Retina (tissue), 1 donor: ENCODE data around the gene ST6GALNAC4.

ENCODE experiments used
- DNase-seq: peaks from one replicate; pipeline ENCODE4 v3.0.0-alpha.2; 2016

ST6GALNAC4 gene

DNA sequence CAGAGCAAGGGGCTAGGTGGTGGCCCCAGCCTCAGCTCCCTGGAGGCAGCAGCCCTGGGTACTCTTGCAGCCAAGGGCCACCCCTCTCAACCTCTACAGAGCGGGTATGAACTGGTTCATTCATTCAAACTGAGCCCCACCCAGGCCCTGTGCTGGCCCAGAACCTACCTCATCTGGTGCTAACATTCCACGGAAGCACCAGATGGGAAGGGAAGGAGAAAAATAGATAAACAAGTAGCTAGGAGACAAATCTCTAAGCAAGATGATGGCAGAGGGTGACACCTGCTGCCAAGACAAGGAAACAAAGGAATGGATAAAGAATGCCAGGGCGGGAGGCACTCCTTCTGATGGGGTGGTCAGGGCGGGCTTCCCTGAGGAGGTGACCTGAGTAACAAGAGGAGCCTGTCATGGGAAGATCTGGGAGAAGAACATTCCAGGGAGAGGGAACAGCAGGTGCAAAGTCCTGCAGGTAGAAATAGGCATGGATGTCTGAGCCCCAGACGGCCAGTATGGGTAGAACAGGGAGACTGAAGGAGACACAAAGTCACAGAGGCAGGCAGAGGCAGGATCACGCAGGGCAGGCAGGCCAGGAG is 6.1 kb downstream of the ST6GALNAC4 start:
- no peak for DNase-seq

DNA sequence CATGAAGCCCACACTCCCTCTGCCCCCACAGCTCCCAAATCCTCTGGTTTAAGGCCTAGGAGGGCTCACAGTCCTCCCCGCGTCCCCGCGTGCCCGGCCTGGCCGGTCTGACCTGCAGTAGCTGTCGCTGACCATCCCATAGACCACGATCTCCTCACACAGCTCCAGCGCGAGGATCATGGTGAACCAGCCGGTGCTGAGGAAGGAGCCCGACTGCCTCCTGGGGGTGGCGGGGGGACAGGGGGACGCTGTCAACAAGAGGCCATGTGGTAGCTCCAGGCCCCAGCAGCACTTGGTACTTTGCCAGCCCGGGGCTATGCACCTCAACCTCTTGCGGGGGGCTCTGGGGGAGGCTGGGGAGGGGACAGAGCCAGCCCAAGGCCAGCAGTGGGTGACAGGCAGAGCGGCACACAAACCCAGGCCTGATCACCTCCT is 7.0 kb downstream of the ST6GALNAC4 start:
- DNase-seq: no peak

DNA sequence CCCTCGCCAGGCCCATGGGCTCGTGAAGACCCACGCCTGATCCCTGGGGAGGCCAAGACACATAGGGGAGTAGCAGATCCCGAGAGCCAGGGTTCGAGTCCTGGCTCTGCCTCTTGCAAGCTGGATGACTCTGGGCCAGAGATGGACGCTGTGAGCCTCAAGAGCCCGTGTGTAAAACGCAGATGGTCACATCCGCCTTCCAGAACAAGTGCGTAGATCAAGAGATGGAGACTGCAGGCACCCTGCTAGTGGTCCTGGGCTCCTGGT is 8.2 kb downstream of the ST6GALNAC4 start:
- DNase-seq: no peak

DNA sequence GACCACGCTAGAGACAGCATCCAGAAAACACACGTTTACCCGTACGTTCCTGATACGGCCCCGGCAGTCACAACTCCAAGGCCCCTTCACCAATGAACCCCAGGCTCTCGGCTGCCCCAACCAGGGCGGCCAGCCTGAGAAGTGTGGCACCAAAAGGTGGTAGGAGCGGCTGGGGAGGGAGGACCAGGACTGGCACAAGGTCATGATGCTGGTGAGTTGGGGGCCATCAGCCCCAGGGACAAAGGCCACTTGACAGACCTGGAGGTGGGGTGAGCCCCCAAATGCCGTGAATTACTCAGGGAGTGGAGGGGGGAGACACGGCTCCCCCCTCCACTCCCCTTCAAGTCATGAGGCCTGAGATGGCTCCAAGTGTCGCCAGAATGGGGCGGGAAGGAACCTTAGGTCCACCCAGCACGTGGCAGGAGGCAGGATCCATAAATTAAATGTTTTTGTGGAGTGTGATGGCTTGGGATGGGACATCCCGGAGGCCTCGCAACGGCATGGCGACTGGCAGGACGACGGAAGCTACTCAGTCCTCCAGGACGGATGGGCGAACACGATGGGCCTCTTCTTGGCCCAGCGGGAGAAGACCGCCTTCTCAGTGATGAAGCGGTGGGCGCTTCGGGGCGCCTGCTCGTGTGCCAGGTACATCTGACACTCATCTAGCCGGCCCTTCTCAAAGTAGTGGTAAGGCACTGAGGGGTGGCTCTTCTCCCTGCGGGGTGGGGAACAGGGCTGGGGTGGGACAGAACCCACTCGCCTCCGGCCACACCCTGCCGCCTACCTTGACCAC is 8.8 kb downstream of the ST6GALNAC4 start:
- no peak for DNase-seq

DNA sequence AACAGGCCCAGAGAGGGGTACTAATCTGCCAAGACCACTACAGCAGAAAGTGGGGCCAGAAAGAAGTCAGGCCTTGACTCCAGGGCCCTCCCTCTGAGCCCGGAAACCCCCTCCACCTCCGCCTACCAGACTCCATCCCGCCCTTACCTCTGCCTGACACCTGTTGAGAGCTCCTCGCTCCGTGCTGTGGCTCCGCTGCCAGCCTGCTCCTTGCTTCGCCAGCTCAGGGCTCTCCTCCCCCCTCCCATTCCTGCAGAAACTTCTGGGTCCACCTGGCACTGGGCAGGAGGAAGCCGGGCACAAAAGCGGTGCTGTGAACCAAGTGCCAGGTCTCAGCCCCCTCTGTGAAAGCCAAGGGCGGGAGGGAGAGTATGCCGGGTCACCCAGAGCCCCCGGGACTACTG is 11.1 kb downstream of the ST6GALNAC4 start:
- no peak for DNase-seq

GRCh38 chr9:127905004-127905728 is 11.7 kb downstream of the ST6GALNAC4 start:
- DNase-seq: no peak

DNA sequence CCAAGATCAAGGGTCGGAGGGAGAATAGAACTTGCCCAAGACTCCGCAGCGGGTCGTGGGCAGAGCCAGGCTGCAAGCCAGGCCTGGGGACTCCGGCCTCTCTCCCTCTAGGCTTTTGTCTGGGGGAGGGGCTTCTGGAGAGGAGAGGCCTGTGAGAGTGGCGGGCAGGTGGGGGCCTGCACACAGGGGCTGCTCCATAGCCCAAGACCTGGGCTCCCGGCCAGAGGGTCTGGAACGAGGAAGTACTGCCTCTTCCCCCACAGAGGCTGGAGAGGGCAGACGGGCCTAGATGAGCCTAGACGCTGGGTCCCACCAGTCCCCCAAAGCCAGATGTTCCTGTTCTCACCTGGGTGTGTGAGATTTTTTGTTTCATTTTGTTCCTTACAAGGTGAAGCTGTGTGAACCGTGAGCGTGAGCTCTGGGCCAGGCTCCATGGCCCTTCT is 12.3 kb downstream of the ST6GALNAC4 start:
- DNase-seq: no peak

DNA sequence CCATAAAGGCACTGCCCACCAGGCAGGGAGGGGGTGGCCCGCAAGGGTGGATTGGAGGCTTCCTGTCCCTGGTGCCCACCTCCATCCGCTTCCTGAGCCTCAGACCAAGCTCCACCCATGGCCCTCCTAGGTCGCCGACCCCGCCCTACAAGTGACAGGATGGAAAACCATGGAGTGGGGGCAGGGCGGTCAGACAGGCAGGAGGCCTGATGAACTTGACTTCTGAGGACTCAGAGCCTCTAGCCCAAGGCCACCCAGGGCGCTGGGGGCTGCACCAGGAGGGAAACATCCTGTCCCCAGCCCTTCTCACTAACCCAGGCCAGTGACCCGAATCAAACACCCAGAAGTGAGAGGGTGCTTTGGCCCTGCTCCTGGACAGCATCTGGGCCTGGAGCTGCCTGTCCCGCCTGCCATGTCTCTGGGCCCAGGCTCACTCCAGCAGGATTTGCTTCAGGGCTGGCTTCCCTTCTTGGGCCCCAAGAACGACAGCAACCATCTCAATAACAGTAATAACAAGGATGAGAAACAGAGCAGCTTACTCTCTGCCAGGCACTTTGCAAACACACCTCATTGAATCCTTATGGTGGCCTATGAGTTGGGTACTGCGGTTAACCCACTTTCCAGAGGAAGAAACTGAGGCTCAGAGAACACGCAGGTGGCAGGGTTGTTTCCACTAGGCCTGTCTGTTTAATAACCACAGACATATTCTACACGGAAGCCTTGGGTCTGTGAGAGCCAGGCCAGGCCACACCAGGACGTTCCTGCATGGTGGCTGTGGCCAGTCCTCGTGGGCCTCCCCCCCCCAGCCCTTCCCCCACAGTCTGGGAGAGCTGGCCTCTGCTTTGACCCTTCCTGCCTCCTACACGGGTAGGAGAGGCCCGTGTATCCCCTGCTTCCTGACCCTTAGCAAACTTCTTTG is 13.0 kb downstream of the ST6GALNAC4 start:
- no peak for DNase-seq

DNA sequence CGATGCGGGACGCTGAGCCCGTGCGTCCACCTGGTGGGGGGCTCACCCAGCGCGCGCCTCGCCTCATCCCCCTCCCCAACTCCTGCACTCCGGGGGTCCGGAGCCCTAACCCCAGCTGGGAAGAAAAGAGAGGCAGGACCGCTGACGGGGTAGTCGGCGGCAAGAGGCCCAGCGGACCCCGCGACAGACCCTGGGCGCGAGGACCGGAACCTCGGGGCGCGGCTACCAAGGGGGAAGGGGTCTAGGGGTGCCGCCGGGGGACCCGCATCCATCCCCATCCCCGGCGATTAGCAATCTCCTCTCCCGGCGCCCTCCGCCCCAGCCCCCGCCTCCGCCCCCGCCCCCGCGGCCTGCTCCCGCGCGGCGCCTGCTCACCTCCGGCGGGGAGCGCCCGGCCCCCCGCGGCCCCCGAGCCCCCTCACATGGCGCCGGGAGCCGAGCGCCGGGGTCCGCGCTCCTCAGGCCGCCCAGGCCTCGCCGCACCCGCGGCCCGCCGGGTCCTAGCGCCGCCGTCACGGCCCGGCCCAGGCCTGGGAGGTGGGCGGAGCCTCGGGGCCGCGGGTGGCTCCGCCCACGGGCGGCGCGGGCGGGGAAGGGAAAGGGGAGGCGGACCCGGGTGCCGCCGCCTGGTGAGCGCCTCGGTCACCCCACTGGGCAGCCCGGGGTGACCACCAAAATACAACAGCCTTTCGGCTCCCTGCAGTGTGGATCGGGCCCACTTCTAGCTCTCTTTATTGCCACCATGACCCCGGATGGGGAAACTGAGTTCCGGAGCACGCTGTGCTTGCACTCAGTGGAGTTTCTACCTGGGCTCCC is 17.5 kb downstream of the ST6GALNAC4 start, which contains the start of gene ST6GALNAC6:
Gene ST6GALNAC6 (minus strand): TSS at position 476 of the 816 bp plus-strand sequence. CDS start 1,622 bp downstream, outside the sequence.
- peak; percentile 68 for DNase-seq

GRCh38 chr9:127898433-127899127 is 18.3 kb downstream of the ST6GALNAC4 start:
- peak; percentile 73 for DNase-seq

- peak; percentile 72 for DNase-seq
Observed at GRCh38 chr9:127897193-127897692, 19.6 kb downstream of the ST6GALNAC4 start.

DNA sequence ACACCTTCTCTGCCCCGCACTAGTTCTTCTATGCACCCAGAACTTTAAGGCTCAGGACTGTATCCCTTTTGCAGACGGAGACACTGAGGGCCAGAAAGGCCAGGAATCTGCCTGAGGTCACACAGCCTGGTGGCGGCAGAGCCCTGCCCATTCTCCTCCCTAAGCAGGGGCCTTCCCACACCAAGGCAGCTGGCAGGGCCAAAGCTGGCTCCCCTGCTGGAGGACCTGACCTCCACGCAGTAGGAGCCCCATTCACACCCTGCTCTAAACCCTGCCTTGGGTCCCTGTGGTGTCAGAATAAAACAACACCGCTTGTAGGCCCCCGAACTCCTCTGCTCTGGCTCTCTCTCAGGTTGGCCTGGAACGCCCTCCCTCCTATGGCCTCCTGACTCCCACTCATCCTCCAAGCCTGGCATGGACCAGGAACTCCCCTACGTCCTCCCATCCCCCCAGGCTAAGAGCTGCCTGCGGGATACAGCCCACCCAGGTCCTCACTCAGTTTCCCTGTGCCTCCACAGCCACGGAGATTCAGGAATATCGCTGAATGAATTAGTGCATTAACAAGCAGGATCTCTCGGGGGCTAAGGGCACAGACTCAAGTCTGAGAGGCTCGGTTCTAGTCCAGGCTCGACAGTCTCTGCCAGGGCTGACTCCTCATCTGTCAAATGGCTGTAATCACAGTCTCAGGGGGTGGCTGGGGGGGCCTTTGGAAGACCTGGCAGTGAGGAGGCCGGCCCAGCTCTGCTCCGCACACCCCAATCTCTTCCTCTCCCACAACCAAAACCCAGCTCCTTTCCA is 20.2 kb downstream of the ST6GALNAC4 start:
- no peak for DNase-seq

GRCh38 chr9:127895811-127896210 is 21.0 kb downstream of the ST6GALNAC4 start:
- DNase-seq: no peak

DNA sequence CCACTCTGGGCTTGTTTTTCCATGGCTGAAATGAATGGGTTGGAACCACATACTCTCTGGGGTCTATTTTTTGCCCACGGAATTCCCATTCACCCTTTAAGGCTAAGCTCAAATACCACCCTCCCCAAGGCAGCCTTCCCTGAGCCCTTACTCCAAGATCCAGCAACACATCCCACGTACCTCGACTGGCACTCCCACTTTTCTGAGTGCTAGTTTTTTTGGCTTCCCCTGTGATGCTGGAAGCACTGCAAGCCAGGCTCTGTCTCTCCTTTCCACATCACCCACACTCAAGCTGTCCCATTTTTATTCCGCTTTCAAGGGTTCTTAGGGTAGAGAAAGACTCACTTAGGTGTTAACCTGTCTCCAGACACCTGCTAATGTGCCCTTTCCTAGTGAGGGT is 23.4 kb downstream of the ST6GALNAC4 start:
- no peak for DNase-seq

GRCh38 chr9:127892831-127893230 is 24.0 kb downstream of the ST6GALNAC4 start:
- no peak for DNase-seq

GRCh38 chr9:127890053-127890452 is 26.8 kb downstream of the ST6GALNAC4 start:
- DNase-seq: no peak

- DNase-seq: no peak
Observed at GRCh38 chr9:127887792-127888191, 29.0 kb downstream of the ST6GALNAC4 start.

- no peak for DNase-seq
Observed at GRCh38 chr9:127886401-127886972, 30.4 kb downstream of the ST6GALNAC4 start.

DNA sequence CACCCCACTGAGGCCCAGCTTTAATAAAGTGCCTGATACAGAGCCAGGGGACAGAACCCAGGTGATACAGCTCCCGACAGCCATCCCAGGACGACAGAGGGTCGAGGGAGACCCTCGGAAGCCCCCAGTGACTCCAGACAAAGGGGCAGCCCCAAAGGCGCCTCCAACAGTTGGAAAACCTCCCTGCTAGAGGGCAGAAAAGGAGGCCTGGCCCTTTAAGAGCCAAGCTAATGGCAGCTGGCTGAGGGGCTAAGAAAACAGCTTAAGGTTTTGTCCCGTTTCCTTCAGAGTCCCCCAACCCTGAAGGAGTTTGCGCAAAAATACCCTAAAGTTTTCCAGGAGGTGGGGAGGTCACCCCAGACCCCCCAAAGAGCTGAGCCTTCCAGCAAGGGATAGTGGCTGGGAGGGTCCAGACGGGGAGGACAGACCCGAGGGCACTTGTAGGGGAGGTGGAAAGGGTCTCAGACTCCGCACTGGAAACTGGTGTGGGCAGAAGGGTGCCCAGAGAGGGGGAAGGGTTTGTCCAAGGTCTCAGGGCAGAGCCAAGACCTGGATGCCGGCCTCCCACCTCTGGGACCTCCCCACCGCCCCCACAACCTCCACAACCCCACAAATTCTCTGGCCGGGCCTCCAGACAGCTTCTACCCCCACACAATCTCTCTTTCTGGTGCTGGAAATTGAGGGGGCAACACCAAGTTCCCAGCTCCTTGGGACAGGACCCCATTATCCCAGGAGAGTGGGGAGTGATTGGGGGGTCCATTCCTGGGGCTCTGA is 31.1 kb downstream of the ST6GALNAC4 start:
- no peak for DNase-seq
